Stimulated activated CD4-positive, alpha-beta T cell treated with anti-CD3 and anti-CD28 coated beads, Interleukin-1b, Interleukin-23, amount 100 ng/mL, for 24 hours (primary cell): ENCODE results near the gene CLPX.
"Not testable (repeated sequence)": the region's sequence is repeated elsewhere in the genome, so short reads cannot be mapped to it uniquely, and the experiment has no call there.

ENCODE experiments used
- DNase-seq, 4 experiments: peaks; one replicate each; pipeline ENCODE4 v3.0.0-alpha.2; 2020; ENCODE audit warnings: low read depth in 4 of 4, low spot score in 1 of 4

CLPX gene

DNA sequence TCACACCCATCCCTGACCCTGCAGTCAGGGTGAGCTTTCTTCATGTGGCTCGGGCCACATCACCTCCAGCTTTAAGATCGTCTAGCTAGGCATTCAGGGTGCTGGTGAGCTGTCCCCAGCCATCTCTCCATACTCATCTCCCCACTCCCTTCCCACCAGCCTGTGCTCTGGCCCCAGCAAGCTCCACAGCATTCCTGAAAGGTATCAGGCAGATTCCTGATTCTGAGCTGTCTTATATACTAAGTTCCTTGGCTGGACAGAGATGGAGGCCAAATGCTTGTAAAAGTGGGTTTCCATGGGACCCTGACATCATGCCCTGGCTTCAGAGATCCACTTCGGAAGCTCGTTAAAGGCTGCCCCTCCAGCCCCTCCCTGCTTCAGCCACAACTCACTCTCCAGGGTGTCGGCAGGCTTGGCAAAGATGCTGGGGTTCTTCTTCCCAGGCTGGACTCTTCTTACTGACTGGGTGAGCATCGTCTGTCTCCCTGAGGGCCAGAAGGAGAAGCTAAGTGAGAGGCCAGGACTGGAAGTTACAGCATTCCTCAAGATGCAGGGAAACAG is 22.2 kb upstream of the CLPX start:
- no peak for DNase-seq

DNA sequence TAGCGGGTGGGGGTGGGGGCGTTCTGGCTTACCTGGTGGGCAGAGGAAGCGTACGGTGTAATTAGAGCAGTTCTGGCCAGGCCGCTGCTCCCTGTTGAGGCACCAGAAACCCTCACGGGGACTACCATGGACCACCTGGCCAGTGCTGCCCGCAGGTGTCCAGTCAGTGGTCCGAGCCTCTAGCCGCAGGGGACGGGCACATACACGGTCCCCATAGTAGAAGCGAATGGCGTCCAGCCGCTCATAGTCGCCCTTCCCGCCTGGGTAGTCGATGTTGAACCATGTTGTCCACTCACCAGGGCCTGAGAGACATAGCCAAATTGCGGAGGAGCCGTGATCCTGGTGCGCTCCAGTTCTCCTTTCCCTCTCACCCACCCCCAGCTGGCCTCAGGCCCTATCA is 21.6 kb upstream of the CLPX start:
- DNase-seq: no peak

GRCh38 chr15:65204931-65205660 is 20.0 kb upstream of the CLPX start:
- DNase-seq: no peak

DNA sequence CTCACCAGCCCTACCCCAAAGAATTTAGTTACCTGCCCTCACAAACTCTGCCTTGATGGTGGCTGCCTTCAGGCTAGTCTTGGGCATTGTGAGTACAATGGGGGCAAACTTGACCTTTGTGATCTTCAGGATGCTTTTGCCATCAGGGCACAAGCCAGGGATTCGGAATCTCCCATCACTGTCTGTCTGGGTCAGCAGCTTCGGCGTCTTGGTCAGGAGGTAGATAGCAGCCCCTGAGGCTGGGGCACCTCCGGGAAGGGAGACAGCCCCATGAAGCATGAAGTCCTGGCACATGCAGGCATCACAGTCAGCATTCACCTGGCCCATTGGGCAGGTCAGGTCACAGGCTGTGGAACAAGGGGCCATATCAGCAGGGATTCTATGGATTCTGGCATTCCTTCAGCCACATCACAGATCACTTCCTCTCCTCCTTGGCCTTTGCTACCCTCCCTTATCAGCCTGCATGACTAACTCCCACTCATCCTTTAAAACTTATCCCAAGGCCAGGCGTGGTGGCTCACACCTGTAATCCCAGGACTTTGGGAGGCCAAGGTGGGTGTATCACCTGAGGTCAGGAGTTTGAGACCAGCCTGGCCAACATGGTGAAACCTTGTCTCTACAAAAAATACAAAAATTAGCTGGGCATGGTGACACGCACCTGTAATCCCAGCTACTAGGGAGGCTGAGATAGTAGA is 19.2 kb upstream of the CLPX start:
- DNase-seq: no peak

DNA sequence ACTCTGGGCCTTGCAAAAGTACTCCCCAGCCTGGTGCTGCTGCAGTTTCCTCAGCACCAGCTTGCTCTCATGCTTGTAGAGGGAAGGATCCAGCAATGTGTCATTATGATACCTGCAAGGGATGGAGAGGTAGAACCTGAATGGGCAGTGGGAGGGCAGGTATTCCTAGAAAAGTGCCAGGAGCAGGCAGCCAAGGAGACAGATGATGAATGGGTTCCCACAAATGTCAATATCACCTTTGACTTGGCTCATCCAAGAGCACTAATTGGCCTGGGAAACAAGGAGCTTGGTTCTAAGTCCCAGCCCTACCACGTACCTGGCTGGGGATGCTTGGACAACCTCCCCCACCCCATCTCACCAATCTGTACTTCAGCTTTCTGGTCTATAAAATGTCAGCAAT is 16.8 kb upstream of the CLPX start:
- DNase-seq: no peak

DNA sequence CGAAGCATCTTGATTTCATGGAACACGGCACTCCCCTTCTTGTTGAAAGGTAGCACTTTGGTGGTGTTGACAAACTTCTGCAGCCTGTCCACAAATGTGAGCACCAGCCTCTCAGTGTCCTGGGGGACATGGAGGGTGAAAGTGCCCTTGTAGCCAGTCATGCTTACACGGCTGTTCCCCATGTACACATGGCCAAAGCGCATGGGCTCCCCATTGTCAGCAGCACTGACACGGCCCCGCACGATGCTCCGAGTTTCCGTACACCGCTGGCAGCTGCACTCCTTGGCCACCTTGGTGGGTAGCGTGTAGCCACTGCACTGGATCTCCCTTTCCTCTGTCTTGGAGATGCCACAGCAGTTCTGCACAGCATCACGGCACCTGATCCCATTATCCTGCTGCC is 13.4 kb upstream of the CLPX start:
- no peak for DNase-seq

GRCh38 chr15:65197337-65197645 is 12.1 kb upstream of the CLPX start:
- no peak for DNase-seq

- no peak for DNase-seq
Measured at GRCh38 chr15:65196637-65197336, 11.6 kb upstream of the CLPX start.

DNA sequence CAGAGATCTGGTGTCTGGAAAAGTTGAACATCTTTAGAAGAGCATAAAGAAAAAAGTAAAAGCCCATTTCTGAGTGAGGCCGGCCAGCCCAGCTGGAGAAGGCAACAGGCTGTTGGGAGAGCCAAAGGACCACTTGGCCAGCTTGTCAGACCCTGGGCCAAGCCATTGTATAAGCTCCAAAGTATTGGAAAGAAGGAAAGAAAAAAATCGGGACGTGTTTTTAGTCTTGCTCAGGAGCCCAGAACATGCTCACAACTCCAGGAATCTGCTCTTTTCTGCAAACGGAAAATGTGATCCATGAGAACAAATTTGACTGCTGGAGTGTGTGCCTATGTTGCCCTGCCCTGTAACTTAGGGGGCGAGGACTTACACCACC is 10.4 kb upstream of the CLPX start:
- no peak for DNase-seq

DNA sequence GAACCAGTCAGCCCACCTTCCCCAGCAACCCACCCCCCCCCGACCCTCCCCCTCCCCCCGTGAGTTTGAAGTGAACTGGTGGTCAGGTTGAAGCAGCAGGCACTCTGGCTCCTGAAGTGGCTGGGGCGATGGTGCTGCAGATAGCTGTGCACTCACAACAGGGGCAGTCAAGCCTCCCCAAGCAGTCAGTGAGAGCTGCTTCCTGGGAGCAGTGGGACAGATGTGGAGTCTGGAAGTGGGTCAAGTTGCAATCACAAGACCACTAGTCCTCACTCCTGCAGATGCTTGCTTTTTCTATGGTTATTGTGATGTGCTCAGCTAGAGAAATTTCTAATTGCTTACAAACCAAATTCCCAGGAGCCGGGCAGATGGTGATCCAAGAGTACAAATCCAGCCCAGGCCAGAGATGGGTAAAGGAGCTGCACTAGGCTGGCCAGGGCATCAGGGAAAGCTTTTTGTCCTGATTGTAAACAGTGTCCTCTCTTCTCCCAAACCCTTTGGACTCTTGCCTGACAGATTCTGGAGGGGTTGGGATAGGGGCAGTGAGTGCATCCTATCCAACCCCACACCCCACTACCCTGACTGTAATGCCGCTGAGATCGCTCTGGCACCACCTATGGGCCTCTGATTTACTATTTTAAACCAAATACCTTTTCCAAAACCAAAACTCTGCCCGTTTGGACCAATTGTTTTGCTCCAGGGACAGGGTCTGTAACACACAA is 9.8 kb upstream of the CLPX start:
- DNase-seq: no peak

DNA sequence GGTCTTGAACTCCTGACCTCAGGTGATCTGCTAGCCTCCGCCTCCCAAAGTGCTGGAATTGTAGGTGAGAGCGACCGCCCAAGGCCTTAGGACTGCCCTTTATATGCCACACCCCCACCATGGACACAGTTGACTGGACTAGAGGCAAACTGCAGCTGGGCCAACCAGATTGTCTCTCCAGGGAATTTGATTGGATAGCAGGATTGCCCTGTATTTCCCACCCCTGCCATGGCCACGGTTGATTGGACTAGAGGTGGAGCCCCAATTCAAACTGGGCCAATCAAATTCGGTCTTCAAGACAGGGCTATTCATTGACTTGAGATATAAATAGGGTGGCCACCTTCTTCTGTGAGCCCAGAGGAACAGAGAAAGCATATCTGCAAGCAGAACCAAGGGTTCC is 6.9 kb upstream of the CLPX start:
- DNase-seq: no peak

DNA sequence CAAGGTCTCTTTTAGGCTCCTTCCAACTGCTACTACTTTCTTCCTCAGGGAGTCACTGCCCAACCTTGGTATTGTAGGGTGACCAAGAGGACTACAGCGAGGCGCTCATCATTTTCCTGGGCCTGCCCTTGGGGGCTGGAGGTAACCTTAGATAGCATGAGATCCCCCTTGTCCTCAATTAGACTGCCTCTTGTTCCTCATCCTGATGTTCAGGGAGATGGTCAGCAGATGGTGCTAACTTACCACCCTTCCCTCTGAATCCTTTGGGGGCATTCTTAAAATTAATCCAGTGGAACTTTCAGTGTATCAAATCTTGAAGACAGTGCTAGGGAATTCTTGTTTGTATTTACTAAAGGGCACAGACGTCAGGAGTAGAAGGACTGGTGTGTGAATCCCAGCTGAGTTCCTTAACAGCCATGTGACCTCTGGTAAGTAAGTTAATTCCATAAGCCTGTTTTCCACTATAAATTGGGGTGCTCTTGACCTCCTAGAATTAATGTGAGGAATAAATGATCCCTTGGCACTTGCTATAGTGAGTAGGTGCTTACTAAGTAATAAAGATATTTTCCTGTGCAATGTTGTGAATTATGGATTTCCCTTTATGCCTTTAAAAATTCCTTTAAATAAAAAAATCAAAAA is 4.1 kb upstream of the CLPX start:
- no peak for DNase-seq

DNA sequence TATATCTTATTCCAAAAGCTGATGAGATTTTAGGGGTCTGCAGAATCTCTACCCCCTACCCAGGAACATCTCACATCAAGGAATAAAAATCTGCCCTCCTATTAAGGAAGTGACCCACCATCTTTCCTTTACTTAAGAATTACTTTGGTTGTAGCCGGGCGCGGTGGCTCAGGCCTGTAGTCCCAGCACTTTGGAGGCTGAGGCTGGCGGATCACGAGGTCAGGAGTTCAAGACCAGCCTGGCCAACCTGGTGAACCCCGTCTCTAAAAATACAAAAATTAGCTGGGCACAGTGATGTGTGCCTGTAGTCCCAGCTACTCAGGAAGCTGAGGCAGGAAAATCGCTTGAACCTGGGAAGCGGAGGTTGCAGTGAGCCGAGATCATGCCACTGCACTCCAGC is 3.3 kb upstream of the CLPX start:
- not testable (repeated sequence) for DNase-seq

DNA sequence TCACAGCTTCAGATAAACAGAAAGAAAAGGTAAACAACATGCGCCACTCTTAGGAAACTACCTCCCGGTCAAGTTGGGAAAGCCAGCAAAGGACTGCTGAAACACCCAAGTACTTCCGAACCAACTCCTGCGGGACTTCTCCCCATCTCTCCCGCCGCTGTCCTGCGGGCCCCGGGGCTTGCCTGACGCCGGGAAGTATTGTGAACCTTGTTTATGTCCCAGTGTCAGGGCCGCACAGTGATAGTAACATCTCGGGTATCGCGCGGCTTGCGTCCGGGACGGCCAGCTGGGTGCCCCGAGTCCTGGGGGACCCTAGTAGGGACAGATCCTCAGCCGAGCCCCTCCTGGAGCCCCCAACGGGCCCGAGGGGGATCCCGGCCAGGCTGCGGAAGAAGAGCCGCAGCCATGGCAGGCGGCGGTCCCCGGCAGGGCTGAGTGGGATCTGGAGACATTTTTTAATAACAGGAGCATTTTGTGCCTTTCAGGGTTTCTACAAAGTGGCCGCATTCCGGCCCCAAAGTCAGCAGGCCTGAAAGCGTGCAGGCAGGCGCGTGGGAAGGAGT is 756 bp downstream of the CLPX start:
- peak in 3 of 4 experiments; percentile 3 to 17 (median 7) for DNase-seq

DNA sequence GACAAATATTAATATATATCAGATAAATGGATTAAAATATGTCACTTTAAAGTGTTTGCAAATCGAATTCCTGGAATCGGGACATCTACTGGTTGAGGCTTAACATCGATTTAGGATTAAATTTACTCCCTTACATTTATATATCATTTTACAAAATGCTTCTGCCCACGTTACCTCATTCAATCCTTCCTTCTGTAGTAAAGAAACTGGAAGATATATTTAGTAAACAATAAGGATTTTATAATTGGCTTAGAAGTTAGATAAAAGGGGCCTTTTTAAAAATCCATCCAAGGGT is 1.3 kb downstream of the CLPX start:
- no peak for DNase-seq

DNA sequence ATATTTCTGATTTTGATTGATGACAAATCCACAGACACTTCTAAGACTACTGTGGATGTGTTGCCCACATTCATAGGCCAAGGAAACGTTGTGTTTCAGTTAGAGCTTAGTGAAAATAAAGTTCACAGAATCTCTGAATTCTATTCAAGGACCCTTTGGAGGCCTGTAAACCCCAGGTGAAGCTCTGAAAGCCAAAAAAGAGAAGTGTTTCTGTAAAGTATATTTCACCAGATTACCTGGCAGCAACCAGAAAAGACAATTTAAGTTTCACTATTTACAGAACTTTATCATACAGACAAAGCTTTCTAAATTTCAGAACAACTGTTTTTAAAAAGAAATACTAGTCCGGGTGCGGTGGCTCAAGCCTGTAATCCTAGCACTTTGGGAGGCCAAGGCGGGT is 2.6 kb downstream of the CLPX start:
- no peak for DNase-seq

GRCh38 chr15:65181582-65182353 is 3.4 kb downstream of the CLPX start:
- not testable (repeated sequence) for DNase-seq

DNA sequence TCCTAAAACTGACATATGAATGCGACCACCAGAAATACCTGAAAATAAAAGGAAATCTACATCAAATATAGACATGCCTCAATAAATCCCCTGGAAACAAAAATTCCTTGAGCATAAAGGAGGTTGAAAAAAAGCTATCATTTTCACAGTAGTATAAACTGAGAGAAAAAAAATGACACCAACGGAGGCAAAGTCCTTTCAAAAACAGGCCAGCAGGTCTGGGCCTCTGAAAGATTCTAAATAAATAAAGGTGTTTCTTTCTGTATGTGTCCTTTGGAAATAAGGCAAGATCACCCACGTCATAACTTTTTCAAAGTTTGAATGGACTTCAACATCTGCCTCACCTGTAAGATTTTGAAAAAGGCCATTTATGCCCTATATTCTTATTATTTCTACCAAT is 5.0 kb downstream of the CLPX start:
- DNase-seq: no peak

GRCh38 chr15:65177901-65178300 is 7.2 kb downstream of the CLPX start:
- DNase-seq: no peak

DNA sequence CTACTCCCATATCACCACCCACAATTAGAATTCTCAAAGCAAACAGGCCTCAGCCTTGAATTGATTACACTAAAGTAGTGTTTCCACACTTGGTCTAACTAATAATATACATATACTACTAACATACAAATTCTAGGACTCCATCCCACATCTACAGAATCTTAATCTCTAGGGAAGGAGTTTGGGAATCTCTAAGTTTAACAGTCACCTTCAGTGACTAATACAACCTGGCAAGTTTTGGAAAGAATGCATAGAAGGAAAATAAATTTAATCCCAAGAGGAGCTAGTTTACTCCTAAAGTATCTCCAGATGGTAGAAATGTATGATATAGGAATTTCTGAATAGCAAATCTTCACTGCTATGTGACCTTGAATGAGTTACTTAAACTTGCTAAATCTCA is 9.1 kb downstream of the CLPX start:
- DNase-seq: no peak
